CD4-positive, CD25-positive, alpha-beta regulatory T cell (primary cell): Measurements from ENCODE around the gene GNGT1. TPM values are rescaled to one million over a fixed set of nuclear protein-coding genes. Genes with fewer than 3 reads are reported as not detected.

Source experiments
- ATAC-seq, 2 donors: fragments of 150-1000 bp; cut with Tn5 transposase; one replicate each; pipeline ENCODE4 v1.10.0; 2021; ENCODE audit warnings: low read depth in 2 of 2, moderate number of reproducible peaks in 2 of 2, moderate library complexity in 1 of 2
- DNase-seq, 3 donors: peaks; one replicate each; pipeline versions ENCODE4 v3.0.0 to v3.0.0-alpha.2; 2012 to 2022; ENCODE audit warnings: mixed read lengths in 1 of 3
- H3K27ac ChIP-seq: one replicate; pipeline ENCODE4 v1.7.0; 2013; ENCODE audit warnings: mild to moderate bottlenecking, low read length; ENCODE audit not compliant: insufficient read depth, poor library complexity, severe bottlenecking
- H3K27me3 ChIP-seq: one replicate; pipeline ENCODE4 v1.7.0; 2013; ENCODE audit warnings: low read length; ENCODE audit not compliant: control insufficient read depth, insufficient read depth
- H3K36me3 ChIP-seq: one replicate; pipeline ENCODE4 v1.7.0; 2013; ENCODE audit warnings: mild to moderate bottlenecking, low read length, moderate library complexity; ENCODE audit not compliant: control insufficient read depth, insufficient read depth
- H3K4me1 ChIP-seq: 2 replicates; pipeline ENCODE4 v1.7.0; 2013; ENCODE audit warnings: mild to moderate bottlenecking, low read length; ENCODE audit not compliant: insufficient read depth, control insufficient read depth, poor library complexity, severe bottlenecking
- H3K4me3 ChIP-seq: one replicate; pipeline ENCODE4 v1.7.0; 2013; ENCODE audit warnings: low read depth, mild to moderate bottlenecking, low read length, moderate library complexity
- H3K9me3 ChIP-seq, 2 experiments: 1 replicate in 1 of 2; 2 replicates in 1 of 2; pipeline ENCODE4 v1.7.0; 2013; ENCODE audit warnings: low read length in 2 of 2, mild to moderate bottlenecking in 1 of 2, moderate library complexity in 1 of 2; ENCODE audit not compliant: control insufficient read depth in 2 of 2
- H3K27ac Mint-ChIP-seq, 3 donors: one replicate each; pipeline ENCODE4 v1.8.0; 2020 to 2022; ENCODE audit warnings: mild to moderate bottlenecking in 3 of 3, mixed read lengths in 3 of 3, moderate library complexity in 2 of 3
- H3K27me3 Mint-ChIP-seq: one replicate; pipeline ENCODE4 v1.8.0; 2022; ENCODE audit warnings: mild to moderate bottlenecking, mixed read lengths
- H3K36me3 Mint-ChIP-seq: one replicate; pipeline ENCODE4 v1.8.0; 2020; ENCODE audit warnings: mixed read lengths
- H3K4me1 Mint-ChIP-seq, 4 donors: one replicate each; pipeline ENCODE4 v1.8.0; 2020 to 2022; ENCODE audit warnings: mixed read lengths in 4 of 4, mild to moderate bottlenecking in 1 of 4
- H3K4me3 Mint-ChIP-seq, 4 donors: one replicate each; pipeline ENCODE4 v1.8.0; 2020 to 2022; ENCODE audit warnings: mild to moderate bottlenecking in 4 of 4, mixed read lengths in 4 of 4, moderate library complexity in 3 of 4
- H3K9me3 Mint-ChIP-seq, 7 donors: one replicate each; pipeline ENCODE4 v1.8.0; 2020 to 2022; ENCODE audit warnings: mixed read lengths in 7 of 7, mild to moderate bottlenecking in 3 of 7, moderate library complexity in 2 of 7
- polyA plus RNA-seq, 4 donors: library from polyadenylated mRNA; unstranded; fragments of 300-500 nt; fragmentation: Illumina TruSeq; gene quantifications; one replicate each; pipeline ENCODE4 v1.2.3, GENCODE V29; 2021
- total RNA-seq: library from RNA; stranded (reverse); gene quantifications from one replicate; pipeline ENCODE4 v1.2.3, GENCODE V29; 2022

The GNGT1 gene
- not detected for total RNA-seq
- polyA plus RNA-seq: not detected

DNA sequence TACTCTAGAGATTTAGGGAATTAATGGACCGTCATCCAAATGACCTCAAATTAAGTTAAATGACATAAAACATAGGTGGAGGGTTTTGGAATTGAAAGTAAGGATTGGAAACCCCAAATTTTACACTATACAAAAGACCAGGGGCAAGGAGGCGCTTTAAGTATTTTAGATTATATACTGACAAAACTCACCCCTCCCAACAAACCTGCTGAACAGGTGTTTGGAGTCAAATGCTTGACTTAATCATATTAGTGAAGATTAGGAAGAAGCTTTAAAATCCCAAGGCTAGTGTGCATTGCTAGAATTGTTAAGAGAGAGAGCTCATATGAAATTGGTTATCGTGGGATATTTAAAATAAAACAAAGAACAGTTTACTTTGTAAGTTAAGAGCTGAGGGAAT is at the start of gene GNGT1:
GNGT1 (plus strand) TSS at position 301 of the 400 bp plus-strand sequence. CDS start 180 bp downstream, outside the sequence.
- Mint-ChIP-seq H3K36me3 (no peaks in the 10 kb centered on the region), H3K27ac (no peak within 1 kb of the TSS), H3K27me3 (no peaks in the 10 kb centered on the region), H3K9me3 (no peaks in the 10 kb centered on the region), H3K4me1 (no peaks in the 10 kb centered on the region), H3K4me3 (no peak within 1 kb of the TSS)
- ATAC-seq: no peak
- no peaks in the 10 kb centered on the region for H3K36me3 ChIP-seq
- H3K27me3 ChIP-seq: no peaks in the 10 kb centered on the region
- no peak within 1 kb of the TSS for H3K27ac ChIP-seq
- H3K4me1 ChIP-seq: no peaks in the 10 kb centered on the region
- DNase-seq: no peak
- no peaks in the 10 kb centered on the region for H3K9me3 ChIP-seq
- H3K4me3 ChIP-seq: no peak within 1 kb of the TSS

- ATAC-seq (no peak), DNase-seq (no peak)
- H3K36me3 ChIP-seq: no peaks in the 10 kb centered on the region
- H3K27ac Mint-ChIP-seq: no peak overlapping the region
- H3K27me3 Mint-ChIP-seq: no peaks in the 10 kb centered on the region
- H3K27ac ChIP-seq: no peak overlapping the region
- H3K36me3 Mint-ChIP-seq: no peaks in the 10 kb centered on the region
- H3K27me3 ChIP-seq: no peaks in the 10 kb centered on the region
- H3K4me3 Mint-ChIP-seq: no peak overlapping the region
- H3K9me3 Mint-ChIP-seq: peaks cover 0 to 4% (median 0%) of the 10 kb centered on the region in 7 donors
- H3K4me3 ChIP-seq: no peak overlapping the region
- H3K4me1 ChIP-seq: no peaks in the 10 kb centered on the region
- H3K4me1 Mint-ChIP-seq: no peaks in the 10 kb centered on the region
- no peaks in the 10 kb centered on the region for H3K9me3 ChIP-seq
Observed at GRCh38 chr7:93858857-93859256, 47.5 kb upstream of the GNGT1 start.

GRCh38 chr7:93860261-93860660 is 46.1 kb upstream of the GNGT1 start:
- Mint-ChIP-seq H3K4me3 (no peak overlapping the region), H3K27ac (no peak overlapping the region), H3K9me3 (peaks cover 0 to 3% (median 0%) of the 10 kb centered on the region in 7 donors), H3K27me3 (no peaks in the 10 kb centered on the region), H3K4me1 (no peaks in the 10 kb centered on the region), H3K36me3 (no peaks in the 10 kb centered on the region)
- DNase-seq (no peak), ATAC-seq (no peak)
- Histone ChIP-seq H3K4me3 (no peak overlapping the region), H3K4me1 (no peaks in the 10 kb centered on the region), H3K9me3 (no peaks in the 10 kb centered on the region), H3K27ac (no peak overlapping the region), H3K36me3 (no peaks in the 10 kb centered on the region), H3K27me3 (no peaks in the 10 kb centered on the region)

DNA sequence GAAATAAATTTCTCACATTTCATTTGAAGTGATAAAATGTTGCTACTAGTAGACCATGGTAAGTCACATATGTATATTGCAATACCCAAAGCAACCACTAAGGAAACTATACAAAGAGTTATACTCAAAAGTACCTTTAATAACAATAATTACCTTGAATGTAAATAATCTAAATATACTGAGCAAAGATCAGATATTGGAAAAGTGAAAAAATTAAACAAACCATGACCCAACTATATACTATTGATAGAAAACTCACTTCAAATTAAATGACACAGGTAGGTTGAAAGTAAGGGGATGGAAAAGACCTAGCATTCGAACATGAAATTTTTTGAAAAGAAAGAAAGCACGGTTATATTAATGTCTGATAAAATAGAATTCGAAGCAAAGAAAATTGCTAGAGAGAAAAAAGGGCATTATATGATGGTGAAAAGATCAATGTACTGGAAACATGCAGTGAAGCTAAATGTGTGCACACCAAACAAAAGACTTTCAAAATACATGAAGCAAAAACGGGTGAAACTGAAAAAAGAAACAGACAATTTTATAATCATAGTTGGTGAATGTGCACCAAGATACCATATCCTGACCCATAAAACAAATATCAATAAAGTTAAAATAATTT is 44.9 kb upstream of the GNGT1 start:
- no peaks in the 10 kb centered on the region for H3K4me1 ChIP-seq
- Mint-ChIP-seq H3K27me3 (no peaks in the 10 kb centered on the region), H3K9me3 (peaks cover 0 to 3% (median 0%) of the 10 kb centered on the region in 7 donors), H3K4me1 (no peaks in the 10 kb centered on the region), H3K4me3 (no peak overlapping the region), H3K36me3 (no peaks in the 10 kb centered on the region), H3K27ac (no peak overlapping the region)
- no peaks in the 10 kb centered on the region for H3K9me3 ChIP-seq
- no peak overlapping the region for H3K4me3 ChIP-seq
- no peak for ATAC-seq
- DNase-seq: no peak
- H3K36me3 ChIP-seq: no peaks in the 10 kb centered on the region
- H3K27ac ChIP-seq: no peak overlapping the region
- no peaks in the 10 kb centered on the region for H3K27me3 ChIP-seq

DNA sequence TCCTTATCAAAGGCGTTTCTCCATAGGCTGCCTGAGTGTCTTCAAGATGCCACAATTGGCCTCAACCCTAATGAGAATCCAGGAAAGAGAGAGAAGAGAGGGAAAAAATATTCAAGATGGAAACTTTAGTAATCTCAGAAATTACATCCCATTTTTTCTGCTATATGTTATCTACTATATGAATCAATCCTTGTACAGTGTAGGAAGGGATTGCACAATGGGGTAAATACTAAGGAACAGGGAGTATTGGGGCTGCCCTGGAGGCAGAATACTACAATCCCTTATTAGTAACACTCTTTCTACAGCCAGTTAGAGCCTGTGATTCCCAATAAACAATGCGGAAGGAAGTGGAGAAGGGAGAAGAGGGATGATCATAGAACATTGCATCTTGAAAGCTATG is 43.7 kb upstream of the GNGT1 start:
- Histone ChIP-seq H3K27ac (no peak overlapping the region), H3K27me3 (no peaks in the 10 kb centered on the region), H3K36me3 (no peaks in the 10 kb centered on the region), H3K9me3 (no peaks in the 10 kb centered on the region), H3K4me3 (no peak overlapping the region), H3K4me1 (no peaks in the 10 kb centered on the region)
- H3K4me1 Mint-ChIP-seq: no peaks in the 10 kb centered on the region
- ATAC-seq (no peak), DNase-seq (no peak)
- peaks cover 0 to 3% (median 0%) of the 10 kb centered on the region in 7 donors for H3K9me3 Mint-ChIP-seq
- no peak overlapping the region for H3K27ac Mint-ChIP-seq
- no peak overlapping the region for H3K4me3 Mint-ChIP-seq
- H3K27me3 Mint-ChIP-seq: no peaks in the 10 kb centered on the region
- H3K36me3 Mint-ChIP-seq: no peaks in the 10 kb centered on the region

GRCh38 chr7:93866886-93867285 is 39.5 kb upstream of the GNGT1 start:
- no peak overlapping the region for H3K4me3 Mint-ChIP-seq
- no peaks in the 10 kb centered on the region for H3K27me3 Mint-ChIP-seq

GRCh38 chr7:93873998-93874574 is 32.3 kb upstream of the GNGT1 start:
- Mint-ChIP-seq H3K27me3 (no peaks in the 10 kb centered on the region), H3K36me3 (no peaks in the 10 kb centered on the region), H3K4me3 (no peak overlapping the region), H3K4me1 (no peaks in the 10 kb centered on the region), H3K9me3 (peaks cover 0 to 3% (median 0%) of the 10 kb centered on the region in 7 donors), H3K27ac (no peak overlapping the region)
- no peaks in the 10 kb centered on the region for H3K4me1 ChIP-seq
- no peak for ATAC-seq
- H3K27me3 ChIP-seq: no peaks in the 10 kb centered on the region
- H3K4me3 ChIP-seq: no peak overlapping the region
- no peaks in the 10 kb centered on the region for H3K9me3 ChIP-seq
- no peak for DNase-seq
- H3K36me3 ChIP-seq: no peaks in the 10 kb centered on the region
- no peak overlapping the region for H3K27ac ChIP-seq

More at GRCh38 chr7:93866886-93867285, 39.5 kb upstream of the GNGT1 start:
- Mint-ChIP-seq H3K4me1 (no peaks in the 10 kb centered on the region), H3K27ac (no peak overlapping the region), H3K36me3 (no peaks in the 10 kb centered on the region), H3K9me3 (no peaks in the 10 kb centered on the region)
- Histone ChIP-seq H3K4me3 (no peak overlapping the region), H3K4me1 (no peaks in the 10 kb centered on the region), H3K27me3 (no peaks in the 10 kb centered on the region), H3K9me3 (no peaks in the 10 kb centered on the region), H3K27ac (no peak overlapping the region), H3K36me3 (no peaks in the 10 kb centered on the region)
- no peak for DNase-seq
- no peak for ATAC-seq

DNA sequence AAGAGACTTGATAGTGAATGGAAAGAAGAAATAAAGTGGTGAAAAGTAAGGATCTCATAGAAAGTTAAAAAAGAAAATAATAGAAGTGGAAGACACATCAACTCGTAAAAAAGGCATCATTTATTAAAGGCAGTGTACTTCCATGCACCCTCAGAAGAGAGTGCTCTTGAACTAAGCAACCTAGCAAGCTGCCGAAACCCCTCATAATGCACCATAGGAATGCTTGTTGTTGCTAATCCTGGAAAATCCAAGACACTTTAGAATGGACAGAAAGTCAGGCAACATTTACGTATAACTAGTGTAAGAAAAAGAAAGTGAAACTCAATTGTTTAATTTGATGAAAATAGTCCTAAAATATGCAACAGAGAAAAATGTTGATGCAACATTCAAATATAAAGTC is 28.6 kb upstream of the GNGT1 start:
- H3K27ac Mint-ChIP-seq: no peak overlapping the region
- H3K4me1 Mint-ChIP-seq: no peaks in the 10 kb centered on the region
- H3K4me1 ChIP-seq: no peaks in the 10 kb centered on the region
- H3K4me3 ChIP-seq: no peak overlapping the region
- no peak overlapping the region for H3K4me3 Mint-ChIP-seq
- no peak overlapping the region for H3K27ac ChIP-seq
- ATAC-seq (no peak), DNase-seq (no peak)
- no peaks in the 10 kb centered on the region for H3K36me3 Mint-ChIP-seq
- no peaks in the 10 kb centered on the region for H3K36me3 ChIP-seq
- peaks cover 4% of the 10 kb centered on the region for H3K27me3 Mint-ChIP-seq
- no peaks in the 10 kb centered on the region for H3K9me3 ChIP-seq
- H3K9me3 Mint-ChIP-seq: peaks cover 0 to 8% (median 0%) of the 10 kb centered on the region in 7 donors
- no peaks in the 10 kb centered on the region for H3K27me3 ChIP-seq
